ENCODE data around the gene TTL. TPM values are rescaled to one million over a fixed set of nuclear protein-coding genes. Genes with fewer than 3 reads are reported as not detected.
"Not testable (repeated sequence)": the region's sequence is repeated elsewhere in the genome, so short reads cannot be mapped to it uniquely, and the experiment has no call there.

TTL gene
- polyA plus RNA-seq, 1 donor from 2014 or later = 53.8 TPM

GRCh38 chr2:112433932-112434730, 47.8 kb upstream of the TTL start:
- H3K36me3 ChIP-seq (ENCODE audit: insufficient read depth, low read length) = no peaks in the 10 kb centered on the region
- H3F3A ChIP-seq (ENCODE audit: insufficient read depth, low read length, poor library complexity, severe bottlenecking) = no peaks in the 10 kb centered on the region
- no peaks in the 10 kb centered on the region for H3K9me3 ChIP-seq (ENCODE audit: low read length)
- H3K27me3 ChIP-seq (ENCODE audit: insufficient read depth, low read depth, low read length) = no peaks in the 10 kb centered on the region
- no peak overlapping the region for H3K4me2 ChIP-seq (ENCODE audit: low read length)
- H2AFZ ChIP-seq (ENCODE audit: low read depth, low read length) = no peak overlapping the region
- no peak overlapping the region for H3K4me3 ChIP-seq (ENCODE audit: low read length)
- H3K79me2 ChIP-seq (replicated peaks; ENCODE audit: insufficient read depth, low read length) = no peaks in the 10 kb centered on the region
- TF ChIP-seq REST (IDR thresholded peaks at IDR 0.05; ENCODE audit: borderline replicate concordance) (no peak), SMC3 (conservative IDR thresholded peaks at IDR 0.05; ENCODE audit: poor library complexity) (no peak), EZH2 (IDR thresholded peaks at IDR 0.05; ENCODE audit: borderline replicate concordance, insufficient read depth, low read length, poor library complexity, severe bottlenecking) (no peak), RAD21 (conservative IDR thresholded peaks at IDR 0.05) (no peak), EP300 (conservative IDR thresholded peaks at IDR 0.05; ENCODE audit: poor library complexity, severe bottlenecking) (no peak)
- H3K9me2 ChIP-seq (ENCODE audit: insufficient read depth, low read length) = no peaks in the 10 kb centered on the region
- no peak overlapping the region for H3K27ac ChIP-seq (ENCODE audit: low read length)
- no peaks in the 10 kb centered on the region for H4K20me1 ChIP-seq (ENCODE audit: insufficient read depth)
- no peak overlapping the region for H3K9ac ChIP-seq (ENCODE audit: low read length)

- not testable (repeated sequence) for H3K9me3 ChIP-seq (ENCODE audit: low read length); H3K36me3 ChIP-seq (ENCODE audit: insufficient read depth, low read length); H3K9me2 ChIP-seq (ENCODE audit: insufficient read depth, low read length); H3F3A ChIP-seq (ENCODE audit: insufficient read depth, low read length, poor library complexity, severe bottlenecking); H2AFZ ChIP-seq (ENCODE audit: low read depth, low read length); H3K9ac ChIP-seq (ENCODE audit: low read length); H3K27me3 ChIP-seq (ENCODE audit: insufficient read depth, low read depth, low read length); H4K20me1 ChIP-seq (ENCODE audit: insufficient read depth); H3K4me2 ChIP-seq (ENCODE audit: low read length); H3K27ac ChIP-seq (ENCODE audit: low read length); H3K79me2 ChIP-seq (replicated peaks; ENCODE audit: insufficient read depth, low read length); H3K4me3 ChIP-seq (ENCODE audit: low read length)
Measured at GRCh38 chr2:112434890-112435715, 46.9 kb upstream of the TTL start.

GRCh38 chr2:112435716-112436431, 46.1 kb upstream of the TTL start:
- not testable (repeated sequence) for H3K27ac ChIP-seq (ENCODE audit: low read length); H3K36me3 ChIP-seq (ENCODE audit: insufficient read depth, low read length); H3K9me2 ChIP-seq (ENCODE audit: insufficient read depth, low read length); H3K9me3 ChIP-seq (ENCODE audit: low read length); H3K27me3 ChIP-seq (ENCODE audit: insufficient read depth, low read depth, low read length); H3F3A ChIP-seq (ENCODE audit: insufficient read depth, low read length, poor library complexity, severe bottlenecking); H4K20me1 ChIP-seq (ENCODE audit: insufficient read depth); H3K4me2 ChIP-seq (ENCODE audit: low read length); H3K79me2 ChIP-seq (replicated peaks; ENCODE audit: insufficient read depth, low read length); H3K9ac ChIP-seq (ENCODE audit: low read length); H3K4me3 ChIP-seq (ENCODE audit: low read length); H2AFZ ChIP-seq (ENCODE audit: low read depth, low read length)

GRCh38 chr2:112436993-112437392, 45.0 kb upstream of the TTL start:
- not testable (repeated sequence) for H3K36me3 ChIP-seq (ENCODE audit: insufficient read depth, low read length); H3K9ac ChIP-seq (ENCODE audit: low read length); H3K4me3 ChIP-seq (ENCODE audit: low read length); H3K27me3 ChIP-seq (ENCODE audit: insufficient read depth, low read depth, low read length); H3K27ac ChIP-seq (ENCODE audit: low read length); H3K79me2 ChIP-seq (replicated peaks; ENCODE audit: insufficient read depth, low read length); H3K9me2 ChIP-seq (ENCODE audit: insufficient read depth, low read length); H2AFZ ChIP-seq (ENCODE audit: low read depth, low read length); H3K4me2 ChIP-seq (ENCODE audit: low read length); H4K20me1 ChIP-seq (ENCODE audit: insufficient read depth); H3F3A ChIP-seq (ENCODE audit: insufficient read depth, low read length, poor library complexity, severe bottlenecking); H3K9me3 ChIP-seq (ENCODE audit: low read length)

GRCh38 chr2:112437405-112437831, 44.5 kb upstream of the TTL start:
- not testable (repeated sequence) for H2AFZ ChIP-seq (ENCODE audit: low read depth, low read length); H3K79me2 ChIP-seq (replicated peaks; ENCODE audit: insufficient read depth, low read length); H3F3A ChIP-seq (ENCODE audit: insufficient read depth, low read length, poor library complexity, severe bottlenecking); H3K36me3 ChIP-seq (ENCODE audit: insufficient read depth, low read length); H3K27ac ChIP-seq (ENCODE audit: low read length); H4K20me1 ChIP-seq (ENCODE audit: insufficient read depth); H3K9me2 ChIP-seq (ENCODE audit: insufficient read depth, low read length); H3K4me2 ChIP-seq (ENCODE audit: low read length); H3K9ac ChIP-seq (ENCODE audit: low read length); H3K27me3 ChIP-seq (ENCODE audit: insufficient read depth, low read depth, low read length); H3K9me3 ChIP-seq (ENCODE audit: low read length); H3K4me3 ChIP-seq (ENCODE audit: low read length)

All from neural cell (in vitro differentiated cells).